ENCODE measurements around the gene PRG3. TPM values are rescaled to one million over a fixed set of nuclear protein-coding genes. Genes with fewer than 3 reads are reported as not detected.

Gene PRG3
- total and polyA plus RNA-seq, 2 experiments from 2014 or later: not detected

- DNase-seq (ENCODE audit: low spot score): no peak
These were observed 27.5 kb downstream of the PRG3 start for GRCh38 chr11:57353446-57353845.

GRCh38 chr11:57353036-57353435 is 27.9 kb downstream of the PRG3 start:
- no peak for TF ChIP-seq EZH2phosphoT487 (IDR thresholded peaks at IDR 0.05; ENCODE audit: low read depth, severe bottlenecking, unreplicated experiment)
- no peak for TF ChIP-seq EZH2 (IDR thresholded peaks at IDR 0.05; ENCODE audit: borderline replicate concordance)
- no peak for TF ChIP-seq CTCF (IDR thresholded peaks at IDR 0.05; ENCODE audit: poor library complexity)
- no peaks in the 10 kb centered on the region for H3K4me1 ChIP-seq (ENCODE audit: insufficient read depth)
- H3K9me2 ChIP-seq (replicated peaks; ENCODE audit: insufficient read depth): no peaks in the 10 kb centered on the region
- no peaks in the 10 kb centered on the region for H3K27me3 ChIP-seq
- H2AFZ ChIP-seq: no peak overlapping the region
- no peak overlapping the region for H3K4me3 ChIP-seq
- no peaks in the 10 kb centered on the region for H4K20me1 ChIP-seq (ENCODE audit: insufficient read depth, poor library complexity, severe bottlenecking)
- H3K4me2 ChIP-seq: no peak overlapping the region
- no peak overlapping the region for H3K27ac ChIP-seq
- no peaks in the 10 kb centered on the region for H3K79me2 ChIP-seq
- H3K9me3 ChIP-seq (ENCODE audit: low read depth): no peaks in the 10 kb centered on the region
- 60% methylated on average over 5 of the region's 5 CpGs for WGBS (ENCODE audit: low lambda C conversion rate, missing lambda C conversion rate)
- no peak for DNase-seq (ENCODE audit: low spot score)
- no peaks in the 10 kb centered on the region for H3K36me3 ChIP-seq (replicated peaks; ENCODE audit: insufficient read depth, low read depth)

More at GRCh38 chr11:57353446-57353845, 27.5 kb downstream of the PRG3 start:
- Histone ChIP-seq H3K4me3 (no peak overlapping the region), H2AFZ (no peak overlapping the region), H4K20me1 (ENCODE audit: insufficient read depth, poor library complexity, severe bottlenecking) (no peaks in the 10 kb centered on the region), H3K9me2 (replicated peaks; ENCODE audit: insufficient read depth) (no peaks in the 10 kb centered on the region), H3K4me1 (ENCODE audit: insufficient read depth) (no peaks in the 10 kb centered on the region), H3K79me2 (no peaks in the 10 kb centered on the region), H3K4me2 (no peak overlapping the region), H3K9me3 (ENCODE audit: low read depth) (no peaks in the 10 kb centered on the region), H3K36me3 (replicated peaks; ENCODE audit: insufficient read depth, low read depth) (no peaks in the 10 kb centered on the region), H3K27me3 (no peaks in the 10 kb centered on the region), H3K27ac (no peak overlapping the region)
- WGBS (ENCODE audit: low lambda C conversion rate, missing lambda C conversion rate): 60% methylated on average over 3 of the region's 4 CpGs
- no peak for TF ChIP-seq EZH2 (IDR thresholded peaks at IDR 0.05; ENCODE audit: borderline replicate concordance)

- no peak for TF ChIP-seq EZH2phosphoT487 (IDR thresholded peaks at IDR 0.05; ENCODE audit: low read depth, severe bottlenecking, unreplicated experiment)
- TF ChIP-seq CTCF (IDR thresholded peaks at IDR 0.05; ENCODE audit: poor library complexity): peak; percentile 82
- Histone ChIP-seq H3K27ac (no peak overlapping the region), H2AFZ (no peak overlapping the region), H3K4me1 (ENCODE audit: insufficient read depth) (no peaks in the 10 kb centered on the region), H3K4me3 (no peak overlapping the region), H3K27me3 (no peaks in the 10 kb centered on the region), H3K4me2 (peak overlapping the region; percentile 72), H4K20me1 (ENCODE audit: insufficient read depth, poor library complexity, severe bottlenecking) (no peaks in the 10 kb centered on the region), H3K79me2 (no peaks in the 10 kb centered on the region), H3K9me3 (ENCODE audit: low read depth) (no peaks in the 10 kb centered on the region), H3K9me2 (replicated peaks; ENCODE audit: insufficient read depth) (no peaks in the 10 kb centered on the region), H3K36me3 (replicated peaks; ENCODE audit: insufficient read depth, low read depth) (no peaks in the 10 kb centered on the region)
- peak; percentile 74 for DNase-seq (ENCODE audit: low spot score)
- 21% methylated on average over 31 of the region's 31 CpGs for WGBS (ENCODE audit: low lambda C conversion rate, missing lambda C conversion rate)
These were observed 31.3 kb downstream of the PRG3 start for GRCh38 chr11:57349491-57350274.

- 94% methylated on average over 14 of the region's 14 CpGs for WGBS (ENCODE audit: low lambda C conversion rate, missing lambda C conversion rate)
- no peaks in the 10 kb centered on the region for H3K4me1 ChIP-seq (ENCODE audit: insufficient read depth)
- no peaks in the 10 kb centered on the region for H3K9me2 ChIP-seq (replicated peaks; ENCODE audit: insufficient read depth)
- no peaks in the 10 kb centered on the region for H3K36me3 ChIP-seq (replicated peaks; ENCODE audit: insufficient read depth, low read depth)
- no peaks in the 10 kb centered on the region for H4K20me1 ChIP-seq (ENCODE audit: insufficient read depth, poor library complexity, severe bottlenecking)
- H3K4me3 ChIP-seq: no peak overlapping the region
- no peaks in the 10 kb centered on the region for H3K9me3 ChIP-seq (ENCODE audit: low read depth)
- no peak for TF ChIP-seq EZH2phosphoT487 (IDR thresholded peaks at IDR 0.05; ENCODE audit: low read depth, severe bottlenecking, unreplicated experiment)
- no peak for TF ChIP-seq CTCF (IDR thresholded peaks at IDR 0.05; ENCODE audit: poor library complexity)
- no peak for TF ChIP-seq EZH2 (IDR thresholded peaks at IDR 0.05; ENCODE audit: borderline replicate concordance)
- no peak for DNase-seq (ENCODE audit: low spot score)
- no peak overlapping the region for H2AFZ ChIP-seq
- no peak overlapping the region for H3K27ac ChIP-seq
- H3K4me2 ChIP-seq: no peak overlapping the region
- no peaks in the 10 kb centered on the region for H3K79me2 ChIP-seq
- H3K27me3 ChIP-seq: no peaks in the 10 kb centered on the region
These were observed 32.2 kb downstream of the PRG3 start for GRCh38 chr11:57348636-57349313.

Data from hepatocyte (in vitro differentiated cells).